ENCODE measurements around the gene PCDHB16.

PCDHB16 gene

DNA sequence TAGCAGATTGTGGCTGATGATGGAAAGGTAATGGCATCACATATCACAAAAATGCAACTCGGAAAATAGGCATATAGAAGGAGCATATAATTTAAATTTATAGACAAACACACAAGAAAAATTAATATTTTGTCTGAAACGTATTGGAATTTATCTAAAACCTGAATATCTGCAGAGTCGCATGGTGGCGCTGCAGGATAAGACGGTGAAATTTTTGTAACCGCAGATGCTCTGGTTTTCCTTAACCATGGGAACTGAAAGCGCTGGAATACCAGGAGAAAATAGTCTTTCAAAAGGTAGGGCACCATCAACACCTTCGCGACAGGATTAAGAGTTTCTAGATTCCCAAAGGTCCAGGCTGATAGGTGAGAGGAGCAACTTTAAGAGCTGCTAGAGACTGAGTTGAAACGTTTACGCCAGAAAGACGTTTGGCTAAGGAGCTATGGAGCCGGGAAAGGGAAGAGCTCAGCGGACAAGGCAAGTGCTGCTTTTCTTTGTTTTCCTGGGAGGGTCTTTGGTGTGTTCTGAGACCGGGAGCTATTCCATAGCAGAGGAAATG is 52.0 kb downstream of the PCDHB16 start:
- no peak for DNase-seq (ENCODE audit: low read depth in 2 of 2)

Measured in stimulated activated CD4-positive, alpha-beta T cell treated with anti-CD3 and anti-CD28 coated beads, Interleukin-1b, Interleukin-23, amount 100 ng/mL, for 1 hour (primary cell).